Bronchial epithelial cell (primary cell): ENCODE results near the gene MASP1. TPM values are rescaled to one million over a fixed set of nuclear protein-coding genes. Genes with fewer than 3 reads are reported as not detected.

Experiments used
- DNase-seq: peaks from one replicate; pipeline ENCODE4 v3.0.0-alpha.2; 2010; ENCODE audit warnings: low read depth
- FAIRE-seq: peaks from 2 replicates; lab custom pipeline; 2011; peaks lifted over from hg19 to GRCh38; lab: Jason Lieb, UNC
- H3K27me3 ChIP-seq: 2 replicates; pipeline ENCODE4 v1.5.1; 2011; ENCODE audit warnings: low read length; ENCODE audit not compliant: control insufficient read depth, insufficient read depth
- H3K36me3 ChIP-seq: 2 replicates; pipeline ENCODE4 v1.5.1; 2011; ENCODE audit warnings: low read length; ENCODE audit not compliant: control insufficient read depth, insufficient read depth
- H3K4me3 ChIP-seq: 2 replicates; pipeline ENCODE4 v1.5.1; 2011; ENCODE audit warnings: mild to moderate bottlenecking, low read depth, low read length, control low read depth
- CTCF ChIP-seq: IDR thresholded peaks from 2 replicates; pipeline ENCODE4 v1.5.1; 2011; ENCODE audit warnings: mild to moderate bottlenecking, moderate library complexity, low read length, control low read depth, inconsistent platforms; ENCODE audit not compliant: insufficient read depth, severe bottlenecking
- total RNA-seq: library from RNA; depleted of rRNA; stranded (reverse); fragments of >200 nt; gene quantifications from 2 replicates; pipeline ENCODE4 v1.2.1, GENCODE V29; 2014

Gene MASP1
- total RNA-seq, 1 donor from 2014 or later: 3.9 TPM

DNA sequence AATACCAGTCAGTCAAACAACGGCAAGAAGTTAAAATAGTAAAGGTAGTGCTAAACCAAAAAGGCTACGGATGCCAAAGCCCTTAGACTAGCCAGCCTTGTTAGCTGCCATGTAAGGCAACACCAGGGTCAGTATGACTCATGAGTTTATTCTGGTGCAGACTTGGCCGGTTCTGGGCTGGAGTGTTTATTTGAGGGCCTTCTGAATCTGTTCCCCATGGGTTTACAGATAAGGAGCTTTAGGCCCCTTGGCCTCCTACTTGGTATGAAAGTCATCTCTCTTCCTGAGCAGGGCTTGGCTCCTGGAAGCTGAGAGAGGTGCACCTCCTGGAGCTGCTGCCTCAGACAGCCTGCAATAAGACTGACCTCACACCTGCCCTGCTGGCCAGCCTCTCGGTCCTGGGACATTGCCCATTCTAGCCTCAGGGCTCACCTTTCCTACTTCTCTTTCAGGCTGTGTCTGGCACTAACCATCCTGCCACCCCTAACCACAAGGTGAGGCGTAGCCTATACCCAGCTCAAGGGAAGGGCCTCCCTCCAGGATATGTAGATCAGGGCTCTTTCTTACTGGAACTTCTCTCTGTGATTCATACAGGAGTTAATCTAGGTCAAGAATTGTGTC is 104.6 kb downstream of the MASP1 start:
- DNase-seq: peak; percentile 85
- Histone ChIP-seq H3K36me3 (no peaks in the 10 kb centered on the region), H3K4me3 (no peak overlapping the region), H3K27me3 (no peaks in the 10 kb centered on the region)
- TF ChIP-seq CTCF: no peak
- no peak for FAIRE-seq

GRCh38 chr3:187186375-187186774 is 105.2 kb downstream of the MASP1 start:
- Histone ChIP-seq H3K27me3 (no peaks in the 10 kb centered on the region), H3K4me3 (no peak overlapping the region), H3K36me3 (no peaks in the 10 kb centered on the region)
- FAIRE-seq (no peak), DNase-seq (no peak)
- TF ChIP-seq CTCF: no peak

DNA sequence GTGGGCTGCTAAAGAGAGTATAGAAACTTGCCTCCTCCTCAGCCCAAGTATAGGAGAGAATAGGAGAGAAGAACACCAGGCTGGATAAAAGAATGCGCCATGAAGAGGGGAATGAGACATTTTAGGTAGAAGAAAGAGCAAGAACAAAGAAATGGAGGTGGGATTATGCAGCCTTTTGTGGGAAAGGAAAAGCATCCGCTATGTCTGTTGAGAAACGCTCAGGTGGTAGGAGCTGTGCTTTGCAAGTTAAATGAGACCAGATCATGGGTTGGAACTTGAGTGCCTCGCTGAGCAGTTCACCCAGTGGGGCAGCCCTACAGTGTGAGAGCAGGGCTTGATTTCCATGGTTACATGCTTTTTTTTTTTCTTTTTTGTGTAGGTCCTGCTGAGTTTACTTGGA is 105.8 kb downstream of the MASP1 start:
- no peak for DNase-seq
- Histone ChIP-seq H3K27me3 (no peaks in the 10 kb centered on the region), H3K4me3 (no peak overlapping the region), H3K36me3 (no peaks in the 10 kb centered on the region)
- FAIRE-seq: no peak
- TF ChIP-seq CTCF: no peak

Other genes starting within 250 kb of the MASP1 start
- 23.4 and 52.1 TPM in 2 replicates for gene RPL39L, start 152.2 kb downstream of the MASP1 start, total RNA-seq
- not detected in 2 replicates for gene RTP1, start 94.3 kb downstream of the MASP1 start, total RNA-seq
- under 0.01 and 0.13 TPM in 2 replicates for gene RTP4, start 76.6 kb upstream of the MASP1 start, total RNA-seq